ENCODE data around the gene ANKS6. TPM values are rescaled to one million over a fixed set of nuclear protein-coding genes. Genes with fewer than 3 reads are reported as not detected.

ANKS6 gene
- total RNA-seq, 4 donors from 2014 or later, result 42.2 to 56.6 (median 49.9) TPM

- intact Hi-C loops (cut with DNase I), result no loop called here
- Histone ChIP-seq H3K27me3 (no peaks in the 10 kb centered on the region), H3K27ac (no peak overlapping the region), H3K4me3 (replicated peaks in 1 of 3) (no peak overlapping the region), H3K4me1 (no peaks in the 10 kb centered on the region), H3K36me3 (peaks cover 11 to 21% of the 10 kb centered on the region in 2 donors), H3K9me3 (no peaks in the 10 kb centered on the region)
- TF ChIP-seq CTCF (IDR thresholded peaks at IDR 0.05), result no peak
- TF ChIP-seq POLR2A (IDR thresholded peaks at IDR 0.05), result no peak
- WGBS, 2 donors, result 94 to 97% methylated on average over 5 of the region's 5 CpGs
- no peak for DNase-seq
Measured at GRCh38 chr9:98747476-98747875, 48.9 kb downstream of the ANKS6 start.

GRCh38 chr9:98745470-98745869 lies 50.9 kb downstream of the ANKS6 start:
- TF ChIP-seq CTCF (IDR thresholded peaks at IDR 0.05) (no peak), POLR2A (IDR thresholded peaks at IDR 0.05) (no peak)
- H3K4me1 ChIP-seq, result no peaks in the 10 kb centered on the region
- DNase-seq, result no peak
- intact Hi-C loops (cut with DNase I), result no loop called here
- WGBS, 2 donors, result 89 to 90% methylated on average over 7 of the region's 7 CpGs
- no peak overlapping the region for H3K4me3 ChIP-seq (replicated peaks in 1 of 3)
- peaks cover 11 to 17% of the 10 kb centered on the region in 2 donors for H3K36me3 ChIP-seq
- H3K9me3 ChIP-seq, result no peaks in the 10 kb centered on the region
- H3K27ac ChIP-seq, result no peak overlapping the region
- H3K27me3 ChIP-seq, result no peaks in the 10 kb centered on the region

- 87 to 93% methylated on average over 14 of the region's 14 CpGs for WGBS, 2 donors
- peaks cover 9 to 11% of the 10 kb centered on the region in 2 donors for H3K36me3 ChIP-seq
- no peaks in the 10 kb centered on the region for H3K9me3 ChIP-seq
- no peak for DNase-seq
- no peaks in the 10 kb centered on the region for H3K27me3 ChIP-seq
- no peak overlapping the region for H3K4me3 ChIP-seq (replicated peaks in 1 of 3)
- TF ChIP-seq CTCF (IDR thresholded peaks at IDR 0.05), result no peak
- no peak for TF ChIP-seq POLR2A (IDR thresholded peaks at IDR 0.05)
- H3K27ac ChIP-seq, result no peak overlapping the region
- intact Hi-C loops (cut with DNase I), result no loop called here
- H3K4me1 ChIP-seq, result no peaks in the 10 kb centered on the region
Measured at GRCh38 chr9:98743818-98744611, 52.3 kb downstream of the ANKS6 start.

- DNase-seq, result no peak
- intact Hi-C loops (cut with DNase I), result no loop called here
- 91 to 94% methylated on average over 2 of the region's 2 CpGs for WGBS, 2 donors
- peaks cover 9 to 11% of the 10 kb centered on the region in 2 donors for H3K36me3 ChIP-seq
- no peak for TF ChIP-seq CTCF (IDR thresholded peaks at IDR 0.05)
- TF ChIP-seq POLR2A (IDR thresholded peaks at IDR 0.05), result no peak
- H3K27me3 ChIP-seq, result no peaks in the 10 kb centered on the region
- no peaks in the 10 kb centered on the region for H3K4me1 ChIP-seq
- no peaks in the 10 kb centered on the region for H3K9me3 ChIP-seq
- H3K27ac ChIP-seq, result no peak overlapping the region
- H3K4me3 ChIP-seq (replicated peaks in 1 of 3), result no peak overlapping the region
Measured at GRCh38 chr9:98743329-98743728, 53.0 kb downstream of the ANKS6 start.
